SK-N-SH treated with all-trans-retinoic acid at 6 μM for 48 hours (cell line): ENCODE measurements around the gene EGFLAM.

ENCODE experiments used
- ATAC-seq: fragments of 200-7000 bp; cut with Tn5 transposase; 3 replicates; pipeline ENCODE4 v1.9.1; 2020; ENCODE audit warnings: mild to moderate bottlenecking, moderate library complexity
- ARNTL ChIP-seq: fragments of 450-650 bp; formaldehyde crosslinking; IDR thresholded peaks from 2 replicates; pipeline ENCODE4 v1.5.0; 2020; ENCODE audit warnings: low read depth, mild to moderate bottlenecking, moderate library complexity, borderline replicate concordance
- BACH2 ChIP-seq: fragments of 250-450 bp; sonication (Bioruptor Pico); IDR thresholded peaks from 2 replicates; pipeline ENCODE4 v1.9.0; 2021; ENCODE audit warnings: mild to moderate bottlenecking, borderline replicate concordance
- CSDC2 ChIP-seq: fragments of 250-450 bp; sonication (Bioruptor Pico); IDR thresholded peaks from 2 replicates; pipeline ENCODE4 v1.5.0; 2020; ENCODE audit warnings: mild to moderate bottlenecking, moderate library complexity
- ESRRG ChIP-seq: fragments of 250-450 bp; sonication (Bioruptor Pico); IDR thresholded peaks from 2 replicates; pipeline ENCODE4 v1.6.1; 2021; ENCODE audit warnings: mild to moderate bottlenecking
- GLIS3 ChIP-seq: fragments of 250-450 bp; sonication (Bioruptor Pico); IDR thresholded peaks from 2 replicates; pipeline ENCODE4 v1.5.0; 2020; ENCODE audit warnings: mild to moderate bottlenecking, moderate library complexity
- ISL1 ChIP-seq: fragments of 250-450 bp; sonication (Bioruptor Pico); IDR thresholded peaks from 2 replicates; pipeline ENCODE4 v2.1.2; 2022; ENCODE audit warnings: mild to moderate bottlenecking, moderate library complexity
- PPARA ChIP-seq: fragments of 250-450 bp; sonication (Bioruptor Pico); IDR thresholded peaks from 2 replicates; pipeline ENCODE4 v1.5.0; 2020; ENCODE audit warnings: mild to moderate bottlenecking, borderline replicate concordance
- RARB ChIP-seq: fragments of 250-450 bp; sonication (Bioruptor Pico); IDR thresholded peaks from 2 replicates; pipeline ENCODE4 v1.8.0; 2021; ENCODE audit warnings: mild to moderate bottlenecking, moderate library complexity
- SNAI2 ChIP-seq: fragments of 250-450 bp; sonication (Bioruptor Pico); IDR thresholded peaks from 2 replicates; pipeline ENCODE4 v1.5.0; 2020; ENCODE audit warnings: mild to moderate bottlenecking, moderate library complexity
- TCF4 ChIP-seq: fragments of 250-450 bp; sonication (Bioruptor Pico); IDR thresholded peaks from 2 replicates; pipeline ENCODE4 v1.8.0; 2021; ENCODE audit warnings: mild to moderate bottlenecking, moderate library complexity, borderline replicate concordance
- TOX ChIP-seq: fragments of 250-450 bp; sonication (Bioruptor Pico); IDR thresholded peaks from 2 replicates; pipeline ENCODE4 v1.8.0; 2021; ENCODE audit warnings: mild to moderate bottlenecking, moderate library complexity, borderline replicate concordance
- ZC3H10 ChIP-seq: fragments of 250-450 bp; sonication (Bioruptor Pico); IDR thresholded peaks from 2 replicates; pipeline ENCODE4 v1.5.1; 2021; ENCODE audit warnings: mild to moderate bottlenecking, moderate library complexity
- ZFP30 ChIP-seq: fragments of 450-650 bp; formaldehyde crosslinking; IDR thresholded peaks from 2 replicates; pipeline ENCODE4 v1.5.0; 2022; ENCODE audit warnings: mild to moderate bottlenecking, moderate library complexity
- ZNF565 ChIP-seq: fragments of 450-650 bp; formaldehyde crosslinking; conservative IDR thresholded peaks from 2 replicates; pipeline ENCODE4 v1.5.0; 2020; ENCODE audit warnings: low read depth, mild to moderate bottlenecking, moderate library complexity
- ZNF70 ChIP-seq: fragments of 450-650 bp; formaldehyde crosslinking; IDR thresholded peaks from 2 replicates; pipeline ENCODE4 v1.5.0; 2020; ENCODE audit warnings: mild to moderate bottlenecking, moderate library complexity
- ZNF8 ChIP-seq: fragments of 450-650 bp; formaldehyde crosslinking; IDR thresholded peaks from 2 replicates; pipeline ENCODE4 v1.5.0; 2020; ENCODE audit warnings: mild to moderate bottlenecking, moderate library complexity
- TF ChIP-seq, protein P1 (sequence below): fragments of 250-450 bp; sonication (Bioruptor Pico); IDR thresholded peaks from 2 replicates; pipeline ENCODE4 v1.8.0; 2021; ENCODE audit warnings: low read depth, mild to moderate bottlenecking, moderate library complexity, borderline replicate concordance
- TF ChIP-seq, protein P2 (sequence below): fragments of 250-450 bp; sonication (Bioruptor Pico); IDR thresholded peaks from 2 replicates; pipeline ENCODE4 v1.5.1; 2021; ENCODE audit warnings: mild to moderate bottlenecking, moderate library complexity
- TF ChIP-seq, protein P3 (sequence below): fragments of 250-450 bp; sonication (Bioruptor Pico); IDR thresholded peaks from 2 replicates; pipeline ENCODE4 v1.5.0; 2020; ENCODE audit warnings: mild to moderate bottlenecking, moderate library complexity
- TF ChIP-seq, protein P4 (sequence below): fragments of 250-450 bp; sonication (Bioruptor Pico); IDR thresholded peaks from 2 replicates; pipeline ENCODE4 v1.5.1; 2020; ENCODE audit warnings: low read depth, mild to moderate bottlenecking, moderate library complexity

The EGFLAM gene

DNA sequence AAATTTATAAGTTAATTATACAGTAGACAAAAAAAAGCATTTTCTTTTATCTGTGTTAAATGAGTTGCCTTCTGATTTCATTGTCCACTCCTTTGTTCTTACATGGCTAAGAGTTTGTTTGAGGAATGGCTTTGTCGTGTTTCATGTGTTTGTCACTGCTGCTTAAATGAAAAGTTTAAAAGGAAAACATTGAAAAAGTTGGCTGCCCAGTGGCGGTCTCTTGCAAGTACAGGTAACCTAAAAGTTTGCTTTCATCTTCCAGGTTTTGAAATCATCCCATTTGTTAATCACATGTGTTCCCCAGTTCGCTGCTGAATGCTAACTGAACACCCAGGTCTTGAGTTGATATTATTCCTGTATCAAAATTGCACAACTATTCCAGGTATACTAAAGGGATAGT lies 33.9 kb downstream of the EGFLAM start:
- no peak for ATAC-seq
- no peak for TF ChIP-seq SNAI2
- no peak for TF ChIP-seq TCF4 (CRISPR knock-in tag)
- no peak for TF ChIP-seq ZNF8 (CRISPR knock-in tag)
- no peak for TF ChIP-seq ZNF70 (CRISPR knock-in tag)
- no peak for TF ChIP-seq PPARA
- TF ChIP-seq, protein P1, sequence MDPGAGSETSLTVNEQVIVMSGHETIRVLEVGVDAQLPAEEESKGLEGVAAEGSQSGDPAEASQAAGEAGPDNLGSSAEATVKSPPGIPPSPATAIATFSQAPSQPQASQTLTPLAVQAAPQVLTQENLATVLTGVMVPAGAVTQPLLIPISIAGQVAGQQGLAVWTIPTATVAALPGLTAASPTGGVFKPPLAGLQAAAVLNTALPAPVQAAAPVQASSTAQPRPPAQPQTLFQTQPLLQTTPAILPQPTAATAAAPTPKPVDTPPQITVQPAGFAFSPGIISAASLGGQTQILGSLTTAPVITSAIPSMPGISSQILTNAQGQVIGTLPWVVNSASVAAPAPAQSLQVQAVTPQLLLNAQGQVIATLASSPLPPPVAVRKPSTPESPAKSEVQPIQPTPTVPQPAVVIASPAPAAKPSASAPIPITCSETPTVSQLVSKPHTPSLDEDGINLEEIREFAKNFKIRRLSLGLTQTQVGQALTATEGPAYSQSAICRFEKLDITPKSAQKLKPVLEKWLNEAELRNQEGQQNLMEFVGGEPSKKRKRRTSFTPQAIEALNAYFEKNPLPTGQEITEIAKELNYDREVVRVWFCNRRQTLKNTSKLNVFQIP (CRISPR knock-in tag): no peak
- no peak for TF ChIP-seq CSDC2 (CRISPR knock-in tag)
- no peak for TF ChIP-seq ZFP30 (CRISPR knock-in tag)
- no peak for TF ChIP-seq ZNF565 (CRISPR knock-in tag)
- no peak for TF ChIP-seq ZC3H10 (CRISPR knock-in tag)
- no peak for TF ChIP-seq TOX (CRISPR knock-in tag)
- no peak for TF ChIP-seq RARB (CRISPR knock-in tag)
- no peak for TF ChIP-seq GLIS3 (CRISPR knock-in tag)
- TF ChIP-seq, protein P2, sequence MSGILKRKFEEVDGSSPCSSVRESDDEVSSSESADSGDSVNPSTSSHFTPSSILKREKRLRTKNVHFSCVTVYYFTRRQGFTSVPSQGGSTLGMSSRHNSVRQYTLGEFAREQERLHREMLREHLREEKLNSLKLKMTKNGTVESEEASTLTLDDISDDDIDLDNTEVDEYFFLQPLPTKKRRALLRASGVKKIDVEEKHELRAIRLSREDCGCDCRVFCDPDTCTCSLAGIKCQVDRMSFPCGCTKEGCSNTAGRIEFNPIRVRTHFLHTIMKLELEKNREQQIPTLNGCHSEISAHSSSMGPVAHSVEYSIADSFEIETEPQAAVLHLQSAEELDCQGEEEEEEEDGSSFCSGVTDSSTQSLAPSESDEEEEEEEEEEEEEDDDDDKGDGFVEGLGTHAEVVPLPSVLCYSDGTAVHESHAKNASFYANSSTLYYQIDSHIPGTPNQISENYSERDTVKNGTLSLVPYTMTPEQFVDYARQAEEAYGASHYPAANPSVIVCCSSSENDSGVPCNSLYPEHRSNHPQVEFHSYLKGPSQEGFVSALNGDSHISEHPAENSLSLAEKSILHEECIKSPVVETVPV (CRISPR knock-in tag): no peak
- no peak for TF ChIP-seq ESRRG (CRISPR knock-in tag)
- no peak for TF ChIP-seq BACH2
- TF ChIP-seq, protein P3, sequence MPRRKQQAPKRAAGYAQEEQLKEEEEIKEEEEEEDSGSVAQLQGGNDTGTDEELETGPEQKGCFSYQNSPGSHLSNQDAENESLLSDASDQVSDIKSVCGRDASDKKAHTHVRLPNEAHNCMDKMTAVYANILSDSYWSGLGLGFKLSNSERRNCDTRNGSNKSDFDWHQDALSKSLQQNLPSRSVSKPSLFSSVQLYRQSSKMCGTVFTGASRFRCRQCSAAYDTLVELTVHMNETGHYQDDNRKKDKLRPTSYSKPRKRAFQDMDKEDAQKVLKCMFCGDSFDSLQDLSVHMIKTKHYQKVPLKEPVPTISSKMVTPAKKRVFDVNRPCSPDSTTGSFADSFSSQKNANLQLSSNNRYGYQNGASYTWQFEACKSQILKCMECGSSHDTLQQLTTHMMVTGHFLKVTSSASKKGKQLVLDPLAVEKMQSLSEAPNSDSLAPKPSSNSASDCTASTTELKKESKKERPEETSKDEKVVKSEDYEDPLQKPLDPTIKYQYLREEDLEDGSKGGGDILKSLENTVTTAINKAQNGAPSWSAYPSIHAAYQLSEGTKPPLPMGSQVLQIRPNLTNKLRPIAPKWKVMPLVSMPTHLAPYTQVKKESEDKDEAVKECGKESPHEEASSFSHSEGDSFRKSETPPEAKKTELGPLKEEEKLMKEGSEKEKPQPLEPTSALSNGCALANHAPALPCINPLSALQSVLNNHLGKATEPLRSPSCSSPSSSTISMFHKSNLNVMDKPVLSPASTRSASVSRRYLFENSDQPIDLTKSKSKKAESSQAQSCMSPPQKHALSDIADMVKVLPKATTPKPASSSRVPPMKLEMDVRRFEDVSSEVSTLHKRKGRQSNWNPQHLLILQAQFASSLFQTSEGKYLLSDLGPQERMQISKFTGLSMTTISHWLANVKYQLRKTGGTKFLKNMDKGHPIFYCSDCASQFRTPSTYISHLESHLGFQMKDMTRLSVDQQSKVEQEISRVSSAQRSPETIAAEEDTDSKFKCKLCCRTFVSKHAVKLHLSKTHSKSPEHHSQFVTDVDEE (CRISPR knock-in tag): no peak
- no peak for TF ChIP-seq ARNTL (CRISPR knock-in tag)
- TF ChIP-seq, all 23 proteins: peak for 0

DNA sequence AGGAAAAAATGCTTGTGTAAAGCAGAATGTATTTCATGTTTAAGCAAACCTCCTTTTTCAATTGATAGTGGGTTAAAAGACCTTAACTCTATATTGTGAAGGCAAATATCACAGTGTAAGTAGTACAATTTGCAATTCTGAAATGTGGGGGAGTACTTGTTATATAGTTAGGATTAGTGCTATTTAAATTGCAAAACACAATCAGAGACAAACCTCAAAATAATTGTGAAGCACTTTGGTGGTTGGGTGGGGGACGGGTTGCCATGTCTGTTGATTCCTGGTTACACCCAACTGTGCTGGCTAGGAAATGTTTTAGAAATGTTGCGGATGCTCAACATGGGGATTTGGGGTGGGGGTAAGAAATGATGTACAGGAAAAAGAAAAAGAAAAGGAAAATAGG lies 37.4 kb downstream of the EGFLAM start:
- TF ChIP-seq, protein P4, sequence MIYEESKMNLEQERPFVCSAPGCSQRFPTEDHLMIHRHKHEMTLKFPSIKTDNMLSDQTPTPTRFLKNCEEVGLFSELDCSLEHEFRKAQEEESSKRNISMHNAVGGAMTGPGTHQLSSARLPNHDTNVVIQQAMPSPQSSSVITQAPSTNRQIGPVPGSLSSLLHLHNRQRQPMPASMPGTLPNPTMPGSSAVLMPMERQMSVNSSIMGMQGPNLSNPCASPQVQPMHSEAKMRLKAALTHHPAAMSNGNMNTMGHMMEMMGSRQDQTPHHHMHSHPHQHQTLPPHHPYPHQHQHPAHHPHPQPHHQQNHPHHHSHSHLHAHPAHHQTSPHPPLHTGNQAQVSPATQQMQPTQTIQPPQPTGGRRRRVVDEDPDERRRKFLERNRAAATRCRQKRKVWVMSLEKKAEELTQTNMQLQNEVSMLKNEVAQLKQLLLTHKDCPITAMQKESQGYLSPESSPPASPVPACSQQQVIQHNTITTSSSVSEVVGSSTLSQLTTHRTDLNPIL (CRISPR knock-in tag): no peak
- TF ChIP-seq TCF4 (CRISPR knock-in tag) (no peak), ESRRG (CRISPR knock-in tag) (no peak), ZNF565 (CRISPR knock-in tag) (no peak), ZNF70 (CRISPR knock-in tag) (no peak), ZNF8 (CRISPR knock-in tag) (no peak), CSDC2 (CRISPR knock-in tag) (no peak), ISL1 (CRISPR knock-in tag) (no peak), ARNTL (CRISPR knock-in tag) (no peak), RARB (CRISPR knock-in tag) (no peak), GLIS3 (CRISPR knock-in tag) (no peak)
- TF ChIP-seq, protein P2 (CRISPR knock-in tag): no peak
- TF ChIP-seq, protein P1 (CRISPR knock-in tag): no peak
- TF ChIP-seq, protein P3 (CRISPR knock-in tag): no peak
- ATAC-seq: no peak
